ENCODE data around the gene SPOCK1.

SPOCK1 gene

DNA sequence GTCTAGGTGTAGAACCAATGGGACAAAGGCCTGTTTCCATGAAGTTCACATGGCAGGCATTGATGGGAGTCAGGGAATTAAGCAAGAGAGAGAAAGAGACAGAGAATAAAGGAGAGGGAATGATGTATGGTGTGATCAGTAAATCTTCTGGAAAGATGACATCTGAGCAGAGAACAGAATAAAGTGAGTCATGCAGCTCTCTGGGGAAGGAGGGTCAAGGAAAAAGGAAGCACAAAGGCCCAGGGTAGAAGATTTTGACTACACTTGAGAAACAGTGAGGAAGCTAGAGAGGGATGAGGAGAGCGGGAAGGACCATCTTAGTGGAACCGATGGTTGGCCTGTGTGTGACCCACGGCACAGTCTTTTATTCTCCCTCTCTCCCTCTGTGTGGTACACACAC is 425.9 kb downstream of the SPOCK1 start:
- H3K9ac ChIP-seq (ENCODE audit: low read depth in 1 of 2, low read length in 2 of 2): no peak overlapping the region
- no peaks in the 10 kb centered on the region for H3K4me1 ChIP-seq (ENCODE audit: control insufficient read depth in 1 of 2, insufficient read depth in 2 of 2, low read length in 2 of 2)
- H3K27me3 ChIP-seq (ENCODE audit: control insufficient read depth in 1 of 2, insufficient read depth in 2 of 2, low read length in 2 of 2): peaks cover 0 to 3% of the 10 kb centered on the region in 2 donors
- H3K27ac ChIP-seq (ENCODE audit: low read depth, low read length): no peak overlapping the region
- no peaks in the 10 kb centered on the region for H3K9me3 ChIP-seq (ENCODE audit: control insufficient read depth in 1 of 2, low read length in 2 of 2)
- H3K36me3 ChIP-seq (ENCODE audit: control insufficient read depth in 1 of 2, insufficient read depth in 2 of 2, low read length in 2 of 2): no peaks in the 10 kb centered on the region
- H3K4me3 ChIP-seq (ENCODE audit: low read depth in 1 of 2, low read length in 2 of 2): no peak overlapping the region

DNA sequence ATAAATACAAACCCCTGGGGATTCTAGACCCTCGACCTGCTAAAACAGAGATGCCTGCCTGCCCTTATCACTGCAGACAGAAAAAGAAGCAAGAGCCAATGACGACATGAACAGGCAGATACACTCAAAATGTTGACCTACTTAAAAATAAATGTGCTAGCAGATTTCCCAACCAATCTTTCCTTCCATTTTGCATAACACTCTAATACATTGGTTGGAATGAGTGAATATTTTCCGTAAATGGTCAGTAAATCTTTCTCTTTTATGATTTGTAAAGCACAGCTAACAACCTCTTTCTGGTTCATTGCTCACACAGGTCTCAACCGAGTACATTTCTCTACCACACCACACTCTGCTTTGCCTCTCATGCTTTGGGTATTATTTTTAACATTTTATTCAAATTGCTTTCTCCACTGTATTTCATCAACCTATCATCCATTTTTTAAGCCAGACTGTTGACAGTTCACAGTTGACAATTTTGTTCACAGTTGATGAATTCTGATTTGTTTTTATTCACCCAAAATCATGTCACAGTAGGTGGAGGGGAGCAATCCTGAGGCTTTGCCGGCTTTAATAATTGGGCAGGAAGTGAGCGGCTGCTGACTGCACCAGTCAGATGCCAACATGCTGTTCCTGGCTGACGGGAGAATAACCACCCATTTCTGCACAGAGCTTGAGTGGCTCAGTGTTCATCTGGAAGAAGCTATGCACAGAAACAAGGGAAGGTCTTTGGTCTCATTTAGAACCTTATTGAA is 426.6 kb downstream of the SPOCK1 start:
- H3K36me3 ChIP-seq (ENCODE audit: control insufficient read depth in 1 of 2, insufficient read depth in 2 of 2, low read length in 2 of 2): no peaks in the 10 kb centered on the region
- H3K27me3 ChIP-seq (ENCODE audit: control insufficient read depth in 1 of 2, insufficient read depth in 2 of 2, low read length in 2 of 2): peaks cover 0 to 3% of the 10 kb centered on the region in 2 donors
- H3K27ac ChIP-seq (ENCODE audit: low read depth, low read length): no peak overlapping the region
- no peak overlapping the region for H3K9ac ChIP-seq (ENCODE audit: low read depth in 1 of 2, low read length in 2 of 2)
- no peaks in the 10 kb centered on the region for H3K4me1 ChIP-seq (ENCODE audit: control insufficient read depth in 1 of 2, insufficient read depth in 2 of 2, low read length in 2 of 2)
- H3K9me3 ChIP-seq (ENCODE audit: control insufficient read depth in 1 of 2, low read length in 2 of 2): no peaks in the 10 kb centered on the region
- no peak overlapping the region for H3K4me3 ChIP-seq (ENCODE audit: low read depth in 1 of 2, low read length in 2 of 2)

DNA sequence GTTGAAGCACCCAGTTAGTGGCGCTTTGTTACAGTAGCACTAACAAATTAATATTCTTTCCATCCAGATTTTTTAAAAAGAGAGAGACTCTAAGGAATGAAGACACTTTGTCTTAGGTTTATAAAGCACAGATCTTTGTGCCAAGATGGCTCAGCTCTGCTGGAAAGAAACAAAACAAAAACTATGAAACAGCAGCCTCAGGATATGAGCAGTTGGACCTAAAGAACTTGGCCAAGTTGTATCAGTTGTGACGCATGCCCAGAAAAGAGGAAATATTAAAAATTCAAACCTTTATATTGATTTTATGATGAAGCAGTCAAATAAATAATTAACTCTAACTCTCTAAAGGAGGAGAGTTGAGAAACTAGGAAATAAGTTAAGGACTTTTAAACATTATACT is 427.2 kb downstream of the SPOCK1 start:
- Histone ChIP-seq H3K27ac (ENCODE audit: low read depth, low read length) (no peak overlapping the region), H3K4me1 (ENCODE audit: control insufficient read depth in 1 of 2, insufficient read depth in 2 of 2, low read length in 2 of 2) (no peaks in the 10 kb centered on the region), H3K9ac (ENCODE audit: low read depth in 1 of 2, low read length in 2 of 2) (no peak overlapping the region), H3K27me3 (ENCODE audit: control insufficient read depth in 1 of 2, insufficient read depth in 2 of 2, low read length in 2 of 2) (peaks cover 0 to 3% of the 10 kb centered on the region in 2 donors), H3K9me3 (ENCODE audit: control insufficient read depth in 1 of 2, low read length in 2 of 2) (no peaks in the 10 kb centered on the region), H3K4me3 (ENCODE audit: low read depth in 1 of 2, low read length in 2 of 2) (no peak overlapping the region), H3K36me3 (ENCODE audit: control insufficient read depth in 1 of 2, insufficient read depth in 2 of 2, low read length in 2 of 2) (no peaks in the 10 kb centered on the region)

DNA sequence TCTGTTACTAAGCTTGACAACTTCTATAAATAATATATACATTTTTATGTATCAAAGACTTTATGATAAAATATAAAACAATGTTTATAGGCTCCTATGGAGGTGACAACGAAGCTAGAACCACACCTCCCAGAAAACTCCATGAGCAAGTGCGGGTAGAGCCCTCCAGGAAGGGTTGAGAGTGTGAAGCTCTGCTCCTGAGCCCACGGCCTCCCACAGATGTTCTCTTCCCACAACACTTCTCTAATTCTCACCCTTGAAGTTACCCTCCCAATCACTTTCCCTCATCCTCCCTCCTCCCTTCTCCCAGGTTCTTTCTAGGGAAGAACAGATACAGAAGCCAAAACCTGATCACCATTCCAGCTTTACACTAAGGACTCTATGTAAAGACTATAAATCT is 427.6 kb downstream of the SPOCK1 start:
- Histone ChIP-seq H3K27ac (ENCODE audit: low read depth, low read length) (no peak overlapping the region), H3K36me3 (ENCODE audit: control insufficient read depth in 1 of 2, insufficient read depth in 2 of 2, low read length in 2 of 2) (no peaks in the 10 kb centered on the region), H3K9ac (ENCODE audit: low read depth in 1 of 2, low read length in 2 of 2) (no peak overlapping the region), H3K4me1 (ENCODE audit: control insufficient read depth in 1 of 2, insufficient read depth in 2 of 2, low read length in 2 of 2) (no peaks in the 10 kb centered on the region), H3K4me3 (ENCODE audit: low read depth in 1 of 2, low read length in 2 of 2) (no peak overlapping the region), H3K27me3 (ENCODE audit: control insufficient read depth in 1 of 2, insufficient read depth in 2 of 2, low read length in 2 of 2) (peaks cover 0 to 3% of the 10 kb centered on the region in 2 donors), H3K9me3 (ENCODE audit: control insufficient read depth in 1 of 2, low read length in 2 of 2) (no peaks in the 10 kb centered on the region)

DNA sequence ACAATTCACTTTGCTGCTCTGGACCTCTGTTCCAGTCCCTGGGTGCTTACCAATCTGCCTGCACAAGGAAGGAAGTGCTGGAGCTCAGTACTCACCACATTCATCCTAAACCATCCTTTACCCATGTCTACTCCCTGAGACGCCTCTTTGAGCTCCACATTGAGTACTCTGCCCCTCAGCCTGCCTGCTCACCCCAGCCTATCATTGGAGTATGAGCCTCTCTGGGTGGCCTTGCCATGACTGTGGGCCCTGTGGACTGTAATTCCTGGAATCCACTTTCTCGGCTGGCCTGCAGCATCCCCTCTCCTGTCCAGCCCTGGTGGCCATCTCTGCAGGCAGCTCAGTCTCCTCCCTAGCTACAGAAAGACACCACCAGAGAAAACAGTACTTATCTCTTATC is 428.6 kb downstream of the SPOCK1 start:
- Histone ChIP-seq H3K4me3 (ENCODE audit: low read depth in 1 of 2, low read length in 2 of 2) (no peak overlapping the region), H3K36me3 (ENCODE audit: control insufficient read depth in 1 of 2, insufficient read depth in 2 of 2, low read length in 2 of 2) (no peaks in the 10 kb centered on the region), H3K4me1 (ENCODE audit: control insufficient read depth in 1 of 2, insufficient read depth in 2 of 2, low read length in 2 of 2) (no peaks in the 10 kb centered on the region), H3K27ac (ENCODE audit: low read depth, low read length) (no peak overlapping the region), H3K9me3 (ENCODE audit: control insufficient read depth in 1 of 2, low read length in 2 of 2) (no peaks in the 10 kb centered on the region), H3K27me3 (ENCODE audit: control insufficient read depth in 1 of 2, insufficient read depth in 2 of 2, low read length in 2 of 2) (peaks cover 0 to 3% of the 10 kb centered on the region in 2 donors), H3K9ac (ENCODE audit: low read depth in 1 of 2, low read length in 2 of 2) (no peak overlapping the region)

DNA sequence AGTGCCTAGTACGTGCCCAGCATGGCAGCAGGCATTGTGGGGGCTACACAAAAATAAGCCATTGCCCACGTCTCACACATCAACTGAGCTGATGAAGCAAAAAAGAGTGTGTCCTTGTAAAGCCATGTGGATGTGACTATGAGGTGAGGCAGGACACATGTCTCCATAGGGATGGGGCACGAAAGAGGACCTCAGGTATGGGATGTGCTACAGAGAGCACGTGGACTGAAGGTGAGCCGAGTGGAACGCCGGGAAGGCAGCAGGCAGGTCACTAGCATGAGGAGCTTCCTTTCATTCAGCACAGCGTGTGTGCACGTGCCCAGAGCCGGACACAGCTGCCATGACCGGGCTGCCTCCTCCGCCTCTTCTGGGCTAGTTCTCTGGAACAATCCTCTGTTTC is 429.8 kb downstream of the SPOCK1 start:
- Histone ChIP-seq H3K27ac (ENCODE audit: low read depth, low read length) (no peak overlapping the region), H3K9ac (ENCODE audit: low read depth in 1 of 2, low read length in 2 of 2) (no peak overlapping the region), H3K4me1 (ENCODE audit: control insufficient read depth in 1 of 2, insufficient read depth in 2 of 2, low read length in 2 of 2) (no peaks in the 10 kb centered on the region), H3K4me3 (ENCODE audit: low read depth in 1 of 2, low read length in 2 of 2) (no peak overlapping the region), H3K27me3 (ENCODE audit: control insufficient read depth in 1 of 2, insufficient read depth in 2 of 2, low read length in 2 of 2) (peaks cover 0 to 3% of the 10 kb centered on the region in 2 donors), H3K9me3 (ENCODE audit: control insufficient read depth in 1 of 2, low read length in 2 of 2) (no peaks in the 10 kb centered on the region), H3K36me3 (ENCODE audit: control insufficient read depth in 1 of 2, insufficient read depth in 2 of 2, low read length in 2 of 2) (no peaks in the 10 kb centered on the region)

DNA sequence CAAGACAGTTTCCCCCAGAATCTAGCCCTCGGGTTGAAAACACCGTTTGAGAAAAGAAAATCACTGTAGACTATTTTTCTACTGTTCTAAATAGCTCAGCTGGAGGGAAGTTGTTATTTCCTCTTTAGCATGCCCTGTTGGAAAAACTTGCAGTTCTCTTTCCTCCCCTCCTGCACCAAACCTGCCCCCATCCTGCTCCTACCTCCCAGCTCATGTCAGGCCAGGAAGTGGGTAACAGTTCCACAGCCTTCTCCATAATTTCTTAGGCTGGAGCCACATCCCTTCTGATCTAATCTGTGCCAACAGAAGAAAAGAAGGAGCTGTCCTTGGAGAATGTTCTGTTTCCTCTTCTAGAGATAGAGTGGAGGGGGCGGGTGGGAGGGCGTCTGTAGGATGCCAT is 437.7 kb downstream of the SPOCK1 start:
- H3K27me3 ChIP-seq (ENCODE audit: control insufficient read depth in 1 of 2, insufficient read depth in 2 of 2, low read length in 2 of 2): no peaks in the 10 kb centered on the region
- no peak overlapping the region for H3K4me3 ChIP-seq (ENCODE audit: low read depth in 1 of 2, low read length in 2 of 2)
- H3K36me3 ChIP-seq (ENCODE audit: control insufficient read depth in 1 of 2, insufficient read depth in 2 of 2, low read length in 2 of 2): no peaks in the 10 kb centered on the region
- no peak overlapping the region for H3K9ac ChIP-seq (ENCODE audit: low read depth in 1 of 2, low read length in 2 of 2)
- H3K27ac ChIP-seq (ENCODE audit: low read depth, low read length): no peak overlapping the region
- H3K4me1 ChIP-seq (ENCODE audit: control insufficient read depth in 1 of 2, insufficient read depth in 2 of 2, low read length in 2 of 2): no peaks in the 10 kb centered on the region
- no peaks in the 10 kb centered on the region for H3K9me3 ChIP-seq (ENCODE audit: control insufficient read depth in 1 of 2, low read length in 2 of 2)

DNA sequence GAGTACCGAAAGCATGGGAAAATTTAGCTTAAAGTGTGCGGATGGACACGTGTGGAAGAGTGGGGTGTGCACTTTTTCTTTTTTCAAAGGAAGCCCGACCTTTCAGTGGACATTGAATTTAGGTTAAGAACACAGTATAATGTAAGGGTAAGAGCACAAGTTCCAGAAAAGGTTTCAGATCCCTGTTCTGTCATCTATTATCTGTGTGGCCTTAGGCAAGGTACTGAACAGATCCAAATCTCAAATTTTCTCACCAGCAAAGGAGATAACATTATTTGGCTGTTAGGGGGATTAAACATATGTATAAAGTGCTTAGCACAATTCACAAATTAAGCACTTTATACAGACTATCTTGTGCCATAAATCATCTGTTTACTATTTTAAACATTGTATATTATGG is 441.0 kb downstream of the SPOCK1 start:
- H3K27me3 ChIP-seq (ENCODE audit: control insufficient read depth in 1 of 2, insufficient read depth in 2 of 2, low read length in 2 of 2): no peaks in the 10 kb centered on the region
- no peaks in the 10 kb centered on the region for H3K36me3 ChIP-seq (ENCODE audit: control insufficient read depth in 1 of 2, insufficient read depth in 2 of 2, low read length in 2 of 2)
- H3K4me3 ChIP-seq (ENCODE audit: low read depth in 1 of 2, low read length in 2 of 2): no peak overlapping the region
- H3K9me3 ChIP-seq (ENCODE audit: control insufficient read depth in 1 of 2, low read length in 2 of 2): no peaks in the 10 kb centered on the region
- H3K27ac ChIP-seq (ENCODE audit: low read depth, low read length): no peak overlapping the region
- no peak overlapping the region for H3K9ac ChIP-seq (ENCODE audit: low read depth in 1 of 2, low read length in 2 of 2)
- no peaks in the 10 kb centered on the region for H3K4me1 ChIP-seq (ENCODE audit: control insufficient read depth in 1 of 2, insufficient read depth in 2 of 2, low read length in 2 of 2)

DNA sequence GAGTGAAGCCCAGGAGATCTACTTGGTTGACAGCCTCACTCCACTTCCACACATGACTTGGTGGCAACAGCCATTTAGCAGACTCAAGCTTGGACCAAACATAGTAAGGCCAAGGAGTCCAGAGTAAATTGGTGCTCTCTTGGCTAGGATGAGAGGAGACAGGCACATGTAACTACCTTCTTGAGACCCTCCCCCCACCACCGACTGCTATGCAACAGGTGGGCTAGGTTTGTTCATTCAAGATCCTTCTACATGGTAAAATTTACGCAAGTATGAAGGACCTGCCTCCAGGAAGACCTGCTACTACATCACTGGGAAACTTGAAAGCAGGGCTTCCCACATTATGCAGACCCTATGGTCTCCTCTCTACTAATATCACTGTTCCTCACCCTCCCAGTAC is 442.4 kb downstream of the SPOCK1 start:
- Histone ChIP-seq H3K27me3 (ENCODE audit: control insufficient read depth in 1 of 2, insufficient read depth in 2 of 2, low read length in 2 of 2) (no peaks in the 10 kb centered on the region), H3K9me3 (ENCODE audit: control insufficient read depth in 1 of 2, low read length in 2 of 2) (no peaks in the 10 kb centered on the region), H3K9ac (ENCODE audit: low read depth in 1 of 2, low read length in 2 of 2) (no peak overlapping the region), H3K27ac (ENCODE audit: low read depth, low read length) (no peak overlapping the region), H3K36me3 (ENCODE audit: control insufficient read depth in 1 of 2, insufficient read depth in 2 of 2, low read length in 2 of 2) (no peaks in the 10 kb centered on the region), H3K4me3 (ENCODE audit: low read depth in 1 of 2, low read length in 2 of 2) (no peak overlapping the region), H3K4me1 (ENCODE audit: control insufficient read depth in 1 of 2, insufficient read depth in 2 of 2, low read length in 2 of 2) (no peaks in the 10 kb centered on the region)

DNA sequence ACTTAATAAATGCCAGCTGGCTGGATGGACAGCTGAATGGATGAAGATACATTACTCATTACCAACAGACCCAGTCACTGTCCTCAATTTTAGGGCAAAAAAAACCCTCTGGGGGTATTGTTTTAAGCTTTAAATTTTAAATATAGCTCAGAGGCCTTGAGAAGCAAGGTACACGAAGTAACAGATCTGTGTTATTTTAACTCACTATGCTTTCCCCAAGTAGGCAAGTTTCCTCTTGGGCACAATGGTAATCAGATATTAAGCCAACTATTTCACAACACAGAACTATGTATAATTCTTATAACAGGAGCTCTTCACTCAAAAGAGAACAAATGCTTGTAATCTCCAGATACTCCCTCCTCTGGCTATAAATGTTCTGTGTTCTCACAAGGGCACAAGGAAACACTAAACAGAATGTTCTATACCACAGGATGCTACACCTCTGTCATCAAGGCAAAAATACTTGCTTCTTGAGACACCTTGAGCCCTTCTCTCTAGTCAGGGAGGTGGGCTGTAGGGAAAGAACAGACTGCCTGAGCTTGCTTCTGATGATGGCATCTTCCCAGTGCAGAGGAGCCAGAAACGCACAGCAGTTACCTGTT is 443.8 kb downstream of the SPOCK1 start:
- Histone ChIP-seq H3K9me3 (ENCODE audit: control insufficient read depth in 1 of 2, low read length in 2 of 2) (no peaks in the 10 kb centered on the region), H3K36me3 (ENCODE audit: control insufficient read depth in 1 of 2, insufficient read depth in 2 of 2, low read length in 2 of 2) (no peaks in the 10 kb centered on the region), H3K4me1 (ENCODE audit: control insufficient read depth in 1 of 2, insufficient read depth in 2 of 2, low read length in 2 of 2) (no peaks in the 10 kb centered on the region), H3K27ac (ENCODE audit: low read depth, low read length) (no peak overlapping the region), H3K9ac (ENCODE audit: low read depth in 1 of 2, low read length in 2 of 2) (no peak overlapping the region), H3K27me3 (ENCODE audit: control insufficient read depth in 1 of 2, insufficient read depth in 2 of 2, low read length in 2 of 2) (no peaks in the 10 kb centered on the region), H3K4me3 (ENCODE audit: low read depth in 1 of 2, low read length in 2 of 2) (no peak overlapping the region)

Data from duodenal mucosa (tissue), 2 donors.